Neural progenitor cell (in vitro differentiated cells): ENCODE measurements around the gene SLC22A23. TPM values are rescaled to one million over a fixed set of nuclear protein-coding genes. Genes with fewer than 3 reads are reported as not detected.

Source experiments
- DNase-seq: peaks from one replicate; pipeline ENCODE4 v3.0.0-alpha.2; 2016; ENCODE audit warnings: low spot score
- H2AFZ ChIP-seq: fragments of 200-600 bp; sonication (generic); replicated peaks from 2 replicates; pipeline ENCODE4 v1.6.1; 2016; ENCODE audit warnings: antibody characterized with exemption
- H3F3A ChIP-seq: fragments of 200-600 bp; sonication (generic); 2 replicates; pipeline ENCODE4 v1.6.1; 2016; ENCODE audit warnings: antibody characterized with exemption, low read depth
- H3K27ac ChIP-seq: fragments of 200-600 bp; sonication (generic); 2 replicates; pipeline ENCODE4 v1.5.1; 2016; ENCODE audit warnings: mild to moderate bottlenecking
- H3K27me3 ChIP-seq: fragments of 200-600 bp; sonication (generic); 2 replicates; pipeline ENCODE4 v1.6.1; 2016; ENCODE audit warnings: mild to moderate bottlenecking, moderate library complexity
- H3K36me3 ChIP-seq: fragments of 200-600 bp; sonication (generic); 2 replicates; pipeline ENCODE4 v1.5.1; 2016
- H3K4me1 ChIP-seq: fragments of 200-600 bp; sonication (generic); 2 replicates; pipeline ENCODE4 v1.6.1; 2016; ENCODE audit warnings: mixed run types
- H3K4me2 ChIP-seq: fragments of 200-600 bp; sonication (generic); 2 replicates; pipeline ENCODE4 v1.6.1; 2016
- H3K4me3 ChIP-seq: fragments of 200-600 bp; sonication (generic); 2 replicates; pipeline ENCODE4 v1.5.1; 2016
- H3K79me2 ChIP-seq: fragments of 200-600 bp; sonication (generic); 2 replicates; pipeline ENCODE4 v1.6.1; 2016; ENCODE audit warnings: low read depth
- H3K9ac ChIP-seq: fragments of 200-600 bp; sonication (generic); 2 replicates; pipeline ENCODE4 v1.6.1; 2016
- H3K9me3 ChIP-seq: fragments of 200-600 bp; sonication (generic); 2 replicates; pipeline ENCODE4 v1.5.1; 2016; ENCODE audit warnings: low read depth
- H4K20me1 ChIP-seq: fragments of 200-600 bp; sonication (generic); 2 replicates; pipeline ENCODE4 v1.6.1; 2016; ENCODE audit warnings: low read depth
- H3K27ac Mint-ChIP-seq: 3 replicates; pipeline ENCODE4 v1.8.0; 2021; ENCODE audit warnings: mixed read lengths
- H3K27me3 Mint-ChIP-seq: 2 replicates; pipeline ENCODE4 v1.8.0; 2022; ENCODE audit warnings: low read depth, mild to moderate bottlenecking, inconsistent platforms, moderate library complexity, mixed read lengths; ENCODE audit not compliant: insufficient read depth
- H3K36me3 Mint-ChIP-seq: 3 replicates; pipeline ENCODE4 v1.8.0; 2021; ENCODE audit warnings: mixed read lengths
- H3K4me1 Mint-ChIP-seq: 3 replicates; pipeline ENCODE4 v1.8.0; 2021; ENCODE audit warnings: mixed read lengths
- H3K4me3 Mint-ChIP-seq: 3 replicates; pipeline ENCODE4 v1.8.0; 2021; ENCODE audit warnings: mild to moderate bottlenecking, moderate library complexity, mixed read lengths
- H3K9me3 Mint-ChIP-seq: 3 replicates; pipeline ENCODE4 v1.8.0; 2020; ENCODE audit warnings: mixed read lengths
- EZH2 ChIP-seq: fragments of 200-600 bp; sonication (generic); IDR thresholded peaks from 2 replicates; pipeline ENCODE4 v1.6.1; 2017; ENCODE audit warnings: antibody characterized with exemption, mild to moderate bottlenecking, moderate library complexity
- EZH2phosphoT487 ChIP-seq: fragments of 200-600 bp; sonication (generic); IDR thresholded peaks from 2 replicates; pipeline ENCODE4 v1.6.1; 2017; ENCODE audit warnings: antibody characterized with exemption
- total RNA-seq: library from RNA; depleted of rRNA; stranded (reverse); fragments of >200 nt; gene quantifications from 2 replicates; pipeline ENCODE4 v1.2.3, GENCODE V29; 2015; ENCODE audit warnings: low replicate concordance
- TF ChIP-seq, protein P1 (sequence below): fragments of 200-600 bp; sonication (generic); IDR thresholded peaks from 2 replicates; pipeline ENCODE4 v1.5.1; 2017; ENCODE audit warnings: antibody characterized with exemption, mild to moderate bottlenecking

SLC22A23 gene
- total RNA-seq, 1 donor from 2014 or later, result 0.99 TPM

- Histone ChIP-seq H3K4me2 (no peak overlapping the region), H3K4me3 (no peak overlapping the region), H3K36me3 (no peaks in the 10 kb centered on the region), H3K79me2 (no peaks in the 10 kb centered on the region), H3F3A (peaks cover 27% of the 10 kb centered on the region), H4K20me1 (no peaks in the 10 kb centered on the region), H2AFZ (no peak overlapping the region), H3K4me1 (peaks cover 26% of the 10 kb centered on the region), H3K9me3 (no peaks in the 10 kb centered on the region), H3K9ac (no peak overlapping the region), H3K27ac (no peak overlapping the region), H3K27me3 (peaks cover 22% of the 10 kb centered on the region)
- peaks cover 19% of the 10 kb centered on the region for H3K36me3 Mint-ChIP-seq
- H3K4me3 Mint-ChIP-seq, result no peak overlapping the region
- peaks cover 5% of the 10 kb centered on the region for H3K27me3 Mint-ChIP-seq
- H3K9me3 Mint-ChIP-seq, result no peaks in the 10 kb centered on the region
- no peak for DNase-seq
- peak overlapping the region; percentile 65 for H3K27ac Mint-ChIP-seq
- TF ChIP-seq EZH2phosphoT487 (no peak), EZH2 (no peak)
- TF ChIP-seq, protein P1, sequence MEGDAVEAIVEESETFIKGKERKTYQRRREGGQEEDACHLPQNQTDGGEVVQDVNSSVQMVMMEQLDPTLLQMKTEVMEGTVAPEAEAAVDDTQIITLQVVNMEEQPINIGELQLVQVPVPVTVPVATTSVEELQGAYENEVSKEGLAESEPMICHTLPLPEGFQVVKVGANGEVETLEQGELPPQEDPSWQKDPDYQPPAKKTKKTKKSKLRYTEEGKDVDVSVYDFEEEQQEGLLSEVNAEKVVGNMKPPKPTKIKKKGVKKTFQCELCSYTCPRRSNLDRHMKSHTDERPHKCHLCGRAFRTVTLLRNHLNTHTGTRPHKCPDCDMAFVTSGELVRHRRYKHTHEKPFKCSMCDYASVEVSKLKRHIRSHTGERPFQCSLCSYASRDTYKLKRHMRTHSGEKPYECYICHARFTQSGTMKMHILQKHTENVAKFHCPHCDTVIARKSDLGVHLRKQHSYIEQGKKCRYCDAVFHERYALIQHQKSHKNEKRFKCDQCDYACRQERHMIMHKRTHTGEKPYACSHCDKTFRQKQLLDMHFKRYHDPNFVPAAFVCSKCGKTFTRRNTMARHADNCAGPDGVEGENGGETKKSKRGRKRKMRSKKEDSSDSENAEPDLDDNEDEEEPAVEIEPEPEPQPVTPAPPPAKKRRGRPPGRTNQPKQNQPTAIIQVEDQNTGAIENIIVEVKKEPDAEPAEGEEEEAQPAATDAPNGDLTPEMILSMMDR, result no peak
- peaks cover 77% of the 10 kb centered on the region for H3K4me1 Mint-ChIP-seq
Observed at GRCh38 chr6:3358413-3359100, 98.3 kb downstream of the SLC22A23 start.

DNA sequence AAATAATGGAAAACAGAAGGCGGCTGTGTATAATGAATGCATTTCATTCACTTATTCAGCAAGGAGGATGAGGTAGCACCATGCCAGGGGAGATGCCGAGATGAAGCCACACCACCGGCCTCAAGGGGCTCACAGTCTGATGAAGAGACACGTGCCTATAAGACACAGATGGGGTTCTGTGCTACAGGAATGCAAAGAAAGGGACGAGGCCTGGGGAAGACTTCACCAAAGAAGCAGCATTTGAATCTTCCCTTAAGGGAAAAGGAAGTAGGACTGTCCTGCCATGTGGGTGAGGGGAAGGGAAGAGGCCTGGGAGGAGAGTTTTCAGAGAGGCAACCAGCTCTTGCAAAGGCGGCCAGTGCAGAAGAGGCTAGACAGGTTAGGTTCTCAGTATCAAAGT lies 99.2 kb downstream of the SLC22A23 start:
- Mint-ChIP-seq H3K4me1 (peaks cover 80% of the 10 kb centered on the region), H3K27me3 (peaks cover 8% of the 10 kb centered on the region), H3K4me3 (peak overlapping the region; percentile 27), H3K27ac (peak overlapping the region; percentile 76), H3K9me3 (no peaks in the 10 kb centered on the region), H3K36me3 (peaks cover 16% of the 10 kb centered on the region)
- TF ChIP-seq EZH2phosphoT487 (no peak), EZH2 (no peak)
- TF ChIP-seq, protein P1, result no peak
- DNase-seq, result no peak
- Histone ChIP-seq H3K4me1 (peaks cover 35% of the 10 kb centered on the region), H3K9ac (no peak overlapping the region), H3K79me2 (no peaks in the 10 kb centered on the region), H4K20me1 (no peaks in the 10 kb centered on the region), H3K4me2 (peak overlapping the region; percentile 4), H3K36me3 (no peaks in the 10 kb centered on the region), H3K4me3 (no peak overlapping the region), H3K27me3 (peaks cover 31% of the 10 kb centered on the region), H3K27ac (no peak overlapping the region), H2AFZ (no peak overlapping the region), H3K9me3 (no peaks in the 10 kb centered on the region), H3F3A (peaks cover 32% of the 10 kb centered on the region)

GRCh38 chr6:3356824-3357420 lies 99.9 kb downstream of the SLC22A23 start:
- Histone ChIP-seq H4K20me1 (no peaks in the 10 kb centered on the region), H3K27ac (no peak overlapping the region), H3K4me3 (peak overlapping the region; percentile 4), H3K36me3 (no peaks in the 10 kb centered on the region), H3K4me1 (peaks cover 43% of the 10 kb centered on the region), H3F3A (peaks cover 39% of the 10 kb centered on the region), H3K4me2 (peak overlapping the region; percentile 66), H2AFZ (no peak overlapping the region), H3K9ac (no peak overlapping the region), H3K27me3 (peaks cover 38% of the 10 kb centered on the region), H3K9me3 (no peaks in the 10 kb centered on the region), H3K79me2 (no peaks in the 10 kb centered on the region)
- H3K27ac Mint-ChIP-seq, result peak overlapping the region; percentile 97
- TF ChIP-seq EZH2phosphoT487 (no peak), EZH2 (no peak)
- TF ChIP-seq, protein P1, result no peak
- no peak for DNase-seq
- H3K27me3 Mint-ChIP-seq, result peaks cover 8% of the 10 kb centered on the region
- no peaks in the 10 kb centered on the region for H3K9me3 Mint-ChIP-seq
- peaks cover 84% of the 10 kb centered on the region for H3K4me1 Mint-ChIP-seq
- peaks cover 16% of the 10 kb centered on the region for H3K36me3 Mint-ChIP-seq
- peak overlapping the region; percentile 80 for H3K4me3 Mint-ChIP-seq
